Head of caudate nucleus (tissue), 42 donors: ENCODE data around the gene SLCO3A1.
"Not testable (repeated sequence)": the region's sequence is repeated elsewhere in the genome, so short reads cannot be mapped to it uniquely, and the experiment has no call there.

ENCODE experiments used
- DNase-seq, 42 donors: peaks; one replicate each; pipeline versions ENCODE4 v3.0.0 to v3.0.0-alpha.2; 2020 to 2021; ENCODE audit warnings: mixed read lengths in 7 of 42
- intact Hi-C: fragments of 100-400 bp; cut with DNase I; formaldehyde crosslinking; loops from one replicate; pipeline ENCODE4 v1.15.0; 2022

SLCO3A1 gene

GRCh38 chr15:92062505-92062904 is 209.0 kb downstream of the SLCO3A1 start:
- peak in 1 of 42 donors; percentile 30 for DNase-seq
- intact Hi-C loops: no loop called here

- intact Hi-C loops: no loop called here
- DNase-seq: peak in 3 of 42 donors; percentile 18 to 32 (median 29)
Observed at GRCh38 chr15:92068121-92068520, 214.6 kb downstream of the SLCO3A1 start.

- intact Hi-C loops: loop anchor here (10.0 kb wide), 2 partner anchors 95 to 125 kb away; no protein-coding TSS in a partner anchor
- peak in 39 of 42 donors; percentile 28 to 90 (median 60) for DNase-seq
Observed at GRCh38 chr15:92069308-92070250, 216.1 kb downstream of the SLCO3A1 start.

DNA sequence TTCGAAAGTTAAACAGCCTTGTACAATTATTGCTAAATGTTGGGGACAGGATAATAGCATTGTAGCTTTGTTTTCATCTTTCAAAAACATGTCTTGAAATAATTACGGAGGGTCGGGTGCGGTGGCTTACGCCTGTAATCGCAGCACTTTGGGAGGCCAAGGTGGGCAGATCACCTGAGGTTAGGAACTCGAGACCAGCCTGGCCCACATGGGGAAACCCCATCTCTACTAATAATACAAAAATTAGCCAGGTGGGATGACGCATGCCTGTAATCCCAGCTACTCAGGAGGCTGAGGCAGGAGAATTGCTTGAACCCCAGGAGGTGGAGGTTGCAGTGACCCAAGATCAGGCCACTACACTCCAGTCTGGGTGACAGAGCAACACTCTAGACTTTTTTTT is 216.7 kb downstream of the SLCO3A1 start:
- DNase-seq: not testable (repeated sequence)
- intact Hi-C loops: loop anchor here (10.0 kb wide), 2 partner anchors 95 to 125 kb away; no protein-coding TSS in a partner anchor

DNA sequence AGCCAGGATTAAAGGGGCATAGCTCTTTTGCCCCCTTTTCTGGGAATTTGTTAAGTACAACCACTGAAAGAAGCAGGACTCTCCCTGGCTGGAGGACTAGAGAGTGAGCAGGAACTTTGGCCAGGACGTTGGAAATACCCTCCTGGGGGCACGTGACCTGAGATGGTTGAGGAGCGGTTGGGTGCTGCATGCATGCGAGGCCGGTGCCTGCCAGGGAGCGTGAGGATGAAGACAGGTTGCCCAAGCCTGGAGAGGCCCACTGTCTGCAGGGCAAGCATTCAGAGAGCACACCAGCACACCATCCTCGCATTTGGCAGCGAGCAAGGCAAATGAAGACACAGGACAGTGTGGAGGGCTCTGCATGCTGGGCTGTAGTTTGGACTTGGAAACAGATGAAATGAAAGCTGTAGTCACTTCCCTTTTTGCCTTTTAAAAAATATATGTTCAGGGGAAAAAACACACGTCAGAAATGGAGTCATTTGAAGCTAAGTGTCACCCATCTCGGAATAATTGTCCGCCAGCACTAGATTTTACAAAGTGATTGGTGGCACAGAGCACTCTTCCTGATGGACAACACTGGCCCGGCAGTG is 217.6 kb downstream of the SLCO3A1 start:
- no peak for DNase-seq
- intact Hi-C loops: loop anchor here (10.0 kb wide), 2 partner anchors 96 to 126 kb away; no protein-coding TSS in a partner anchor

DNA sequence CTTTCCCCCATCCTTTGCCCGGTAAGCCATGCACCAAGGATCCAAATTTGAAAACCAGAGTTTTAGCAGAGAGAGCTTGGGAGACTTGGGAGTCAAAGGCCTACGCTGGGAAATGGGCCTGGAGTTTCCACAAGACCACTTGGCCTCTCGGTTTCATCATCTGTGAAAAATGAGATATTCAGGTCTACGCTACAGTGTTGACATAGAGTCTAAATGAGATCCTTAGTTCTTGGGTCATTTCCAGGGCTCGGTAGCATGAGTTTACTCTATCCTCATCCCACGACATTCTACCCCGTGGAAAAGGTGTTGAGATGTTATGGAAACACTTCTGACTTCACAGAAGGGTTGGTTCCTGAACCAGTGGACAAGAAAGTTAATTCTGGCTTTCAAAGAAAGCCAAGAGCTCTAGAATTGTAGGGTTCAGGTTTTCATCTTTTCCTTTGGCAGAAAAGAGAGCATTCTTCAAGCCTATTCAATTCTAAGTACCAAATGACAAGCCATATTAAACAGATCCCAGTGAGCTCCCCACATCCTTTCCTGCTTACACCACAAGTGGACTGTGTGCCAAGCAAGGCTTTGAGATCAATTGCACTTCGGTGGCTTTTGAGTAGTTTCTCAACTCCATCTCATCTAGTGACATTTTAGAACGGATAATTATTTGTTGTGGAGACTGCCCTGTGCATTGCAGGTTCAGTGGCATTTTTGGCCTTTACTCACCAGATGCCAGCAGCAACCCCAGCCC is 219.7 kb downstream of the SLCO3A1 start:
- intact Hi-C loops: loop anchor here (10.0 kb wide), 2 partner anchors 98 to 128 kb away; no protein-coding TSS in a partner anchor
- DNase-seq: no peak

DNA sequence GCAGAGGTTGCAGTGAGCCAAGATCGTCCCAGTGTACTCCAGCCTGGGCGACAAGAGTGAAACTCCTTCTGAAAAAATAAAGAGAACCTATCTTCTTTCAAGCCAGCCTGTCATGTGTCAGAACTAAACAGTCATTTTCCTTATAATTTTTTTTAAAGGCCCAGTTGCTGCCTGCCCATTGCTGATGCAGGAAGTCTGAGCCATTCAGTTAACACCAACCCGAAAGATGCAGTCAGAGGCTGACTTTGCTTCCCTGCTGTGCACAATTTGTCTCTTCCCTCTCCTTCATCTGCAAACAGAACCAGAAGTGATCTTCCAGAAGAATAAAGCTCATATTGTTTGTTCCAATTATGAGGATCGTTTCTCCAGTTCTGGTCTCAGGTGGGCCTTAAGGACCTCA is 220.6 kb downstream of the SLCO3A1 start:
- intact Hi-C loops: loop anchor here (10.0 kb wide), 2 partner anchors 99 to 129 kb away; no protein-coding TSS in a partner anchor
- no peak for DNase-seq

- intact Hi-C loops: loop anchor here (5.0 to 10.0 kb wide), 4 partner anchors 100 to 772 kb away; partner anchors contain the start of gene SLCO3A1
- no peak for DNase-seq
Observed at GRCh38 chr15:92074646-92075045, 221.1 kb downstream of the SLCO3A1 start.

DNA sequence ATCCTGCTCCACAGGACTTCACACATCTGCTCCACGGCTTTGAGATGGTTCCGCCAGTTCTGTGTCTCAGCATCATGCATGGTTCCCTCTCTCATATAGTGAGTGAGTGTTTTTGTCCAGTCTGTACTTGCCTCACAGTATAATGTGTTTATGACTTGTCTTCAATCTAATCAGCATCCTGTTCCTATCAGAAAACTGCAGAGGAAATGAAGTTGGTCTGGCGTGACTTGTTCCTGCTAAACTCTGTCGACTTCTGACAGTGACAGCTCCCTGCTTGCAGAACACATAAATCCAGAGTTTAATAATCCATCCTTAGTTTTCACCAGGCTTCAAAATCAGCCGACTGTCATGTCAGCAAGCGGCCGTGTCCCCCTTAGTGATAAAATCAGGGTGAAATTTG is 222.3 kb downstream of the SLCO3A1 start:
- no peak for DNase-seq
- intact Hi-C loops: loop anchor here (5.0 to 10.0 kb wide), 4 partner anchors 101 to 773 kb away; partner anchors contain the start of gene SLCO3A1

DNA sequence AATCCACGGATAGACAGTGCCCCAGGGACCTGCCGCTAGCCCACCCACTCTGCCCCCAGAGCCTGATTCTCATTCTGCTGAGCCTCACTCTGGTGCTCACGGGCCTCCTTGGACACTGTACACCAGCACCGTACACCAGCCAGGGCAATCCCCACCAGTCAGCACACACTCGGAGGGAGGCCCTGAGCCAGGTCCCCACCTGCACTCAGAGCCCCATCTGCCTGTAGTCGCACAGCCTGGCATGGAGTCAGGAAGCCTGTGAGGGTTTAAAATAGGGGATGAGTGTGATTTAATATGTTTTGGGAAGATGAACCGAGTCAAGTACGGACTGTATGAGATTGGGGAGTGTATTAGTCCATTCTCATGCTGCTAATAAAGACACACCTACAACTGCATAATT is 223.0 kb downstream of the SLCO3A1 start:
- DNase-seq: no peak
- intact Hi-C loops: loop anchor here (5.0 to 10.0 kb wide), 4 partner anchors 102 to 774 kb away; partner anchors contain the start of gene SLCO3A1

GRCh38 chr15:92077353-92078085 is 224.0 kb downstream of the SLCO3A1 start:
- DNase-seq: peak; percentile 56 to 90 (median 78)

GRCh38 chr15:92078270-92078669 is 224.8 kb downstream of the SLCO3A1 start:
- DNase-seq: no peak
- intact Hi-C loops: loop anchor here (5.0 to 10.0 kb wide), 4 partner anchors 103 to 776 kb away; partner anchors contain the start of gene SLCO3A1

More at GRCh38 chr15:92077353-92078085, 224.0 kb downstream of the SLCO3A1 start:
- intact Hi-C loops: loop anchor here (5.0 to 10.0 kb wide), 4 partner anchors 103 to 775 kb away; partner anchors contain the start of gene SLCO3A1

DNA sequence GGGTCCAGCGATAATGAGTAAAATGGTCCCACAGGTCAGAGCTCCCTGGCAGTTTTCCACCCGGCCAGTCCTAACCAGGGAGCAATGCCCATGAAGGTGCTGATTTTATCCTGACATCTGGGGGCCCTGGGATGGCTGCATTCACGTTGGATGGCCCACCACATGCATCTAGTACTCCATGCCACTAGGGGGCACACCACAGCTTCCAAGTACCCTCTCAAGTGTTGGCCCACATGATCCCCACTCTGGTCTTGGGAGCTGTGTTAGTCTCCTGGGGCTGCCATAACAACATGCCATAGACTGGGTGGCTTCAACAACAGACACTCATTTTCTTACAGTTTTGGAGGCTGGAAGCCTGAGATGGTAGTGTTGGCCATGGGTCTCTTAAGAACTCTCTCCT is 225.5 kb downstream of the SLCO3A1 start:
- no peak for DNase-seq
- intact Hi-C loops: loop anchor here (5.0 to 10.0 kb wide), 4 partner anchors 104 to 777 kb away; partner anchors contain the start of gene SLCO3A1

DNA sequence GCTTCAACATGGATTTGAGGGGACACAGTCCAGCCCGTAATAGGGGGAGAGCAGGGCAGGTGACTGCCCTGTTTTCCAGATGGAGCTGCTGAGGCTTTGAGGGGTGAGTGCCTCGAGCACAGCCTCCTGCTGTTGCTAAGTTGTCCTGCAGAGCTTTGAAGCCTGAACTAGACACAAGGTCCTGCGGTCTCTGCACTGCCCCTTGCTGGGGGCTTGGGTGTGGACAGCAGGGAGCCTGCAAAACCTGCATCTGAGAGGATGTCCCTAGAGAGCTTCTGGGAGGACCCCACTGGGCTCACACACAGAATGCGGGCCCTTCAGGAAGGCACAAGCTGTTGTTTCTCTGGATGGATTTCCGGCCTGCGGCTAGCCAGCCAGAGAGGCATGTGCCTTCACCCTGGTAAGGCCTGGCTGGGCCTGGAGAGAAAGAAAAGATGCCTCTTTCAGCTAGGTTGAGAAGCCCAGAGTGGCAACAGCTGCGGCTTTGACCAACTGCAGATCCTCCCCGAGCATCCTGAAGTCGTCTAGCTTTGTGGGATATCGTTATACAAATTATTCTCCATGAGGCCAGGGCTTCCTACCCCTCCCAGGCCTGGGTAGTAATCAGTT is 226.2 kb downstream of the SLCO3A1 start:
- intact Hi-C loops: loop anchor here (5.0 to 10.0 kb wide), 4 partner anchors 105 to 777 kb away; partner anchors contain the start of gene SLCO3A1
- peak in 1 of 42 donors; percentile 16 for DNase-seq

- intact Hi-C loops: no loop called here
- peak; percentile 35 to 91 (median 78) for DNase-seq
Observed at GRCh38 chr15:92082006-92082843, 228.7 kb downstream of the SLCO3A1 start.

DNA sequence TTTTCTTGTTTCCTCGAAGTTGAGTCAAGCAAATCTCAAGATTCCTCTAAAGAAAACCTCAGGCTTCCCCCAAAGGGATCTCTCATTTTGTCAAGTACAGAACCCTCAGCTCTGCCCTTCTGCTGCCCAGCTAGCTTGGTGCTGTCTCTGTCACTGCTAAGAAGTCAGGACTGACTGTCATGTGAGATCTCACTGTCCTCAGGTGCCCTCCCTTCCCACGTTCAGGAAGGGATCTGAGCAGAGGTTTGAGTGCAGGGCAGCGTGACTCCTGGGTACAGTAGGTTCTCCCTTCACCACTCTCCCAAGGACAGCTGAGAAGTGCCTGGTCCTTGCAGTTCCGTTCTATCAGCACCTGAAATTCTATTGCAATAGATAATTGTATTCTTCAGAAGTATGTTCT is 229.7 kb downstream of the SLCO3A1 start:
- no peak for DNase-seq
- intact Hi-C loops: no loop called here

GRCh38 chr15:92087211-92087610 is 233.7 kb downstream of the SLCO3A1 start:
- intact Hi-C loops: no loop called here
- no peak for DNase-seq
